ENCODE data around the gene KIF16B. TPM values are rescaled to one million over a fixed set of nuclear protein-coding genes. Genes with fewer than 3 reads are reported as not detected.

The KIF16B gene
- total RNA-seq, 4 donors from 2014 or later, result 8.7 to 20.6 (median 16.6) TPM

DNA sequence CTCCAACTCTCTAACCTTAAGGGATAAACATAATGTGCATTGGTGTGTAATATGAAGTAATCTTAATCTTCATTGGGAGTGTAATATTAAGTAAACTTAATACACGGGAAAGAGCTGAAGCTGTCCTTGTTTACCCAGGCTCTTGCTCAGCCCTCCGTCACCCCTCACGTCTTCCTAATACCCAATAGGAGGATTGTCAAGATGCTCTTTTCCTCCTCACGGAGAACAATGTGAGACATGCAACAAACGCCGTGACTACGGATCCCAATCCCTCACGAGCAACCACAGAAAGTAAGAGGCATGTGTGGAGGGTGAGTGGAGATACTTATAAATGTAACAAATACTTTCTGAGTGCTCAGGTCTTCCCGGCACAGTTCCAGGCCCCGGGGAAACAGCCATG is 11.0 kb downstream of the KIF16B start:
- TF ChIP-seq, protein P1, sequence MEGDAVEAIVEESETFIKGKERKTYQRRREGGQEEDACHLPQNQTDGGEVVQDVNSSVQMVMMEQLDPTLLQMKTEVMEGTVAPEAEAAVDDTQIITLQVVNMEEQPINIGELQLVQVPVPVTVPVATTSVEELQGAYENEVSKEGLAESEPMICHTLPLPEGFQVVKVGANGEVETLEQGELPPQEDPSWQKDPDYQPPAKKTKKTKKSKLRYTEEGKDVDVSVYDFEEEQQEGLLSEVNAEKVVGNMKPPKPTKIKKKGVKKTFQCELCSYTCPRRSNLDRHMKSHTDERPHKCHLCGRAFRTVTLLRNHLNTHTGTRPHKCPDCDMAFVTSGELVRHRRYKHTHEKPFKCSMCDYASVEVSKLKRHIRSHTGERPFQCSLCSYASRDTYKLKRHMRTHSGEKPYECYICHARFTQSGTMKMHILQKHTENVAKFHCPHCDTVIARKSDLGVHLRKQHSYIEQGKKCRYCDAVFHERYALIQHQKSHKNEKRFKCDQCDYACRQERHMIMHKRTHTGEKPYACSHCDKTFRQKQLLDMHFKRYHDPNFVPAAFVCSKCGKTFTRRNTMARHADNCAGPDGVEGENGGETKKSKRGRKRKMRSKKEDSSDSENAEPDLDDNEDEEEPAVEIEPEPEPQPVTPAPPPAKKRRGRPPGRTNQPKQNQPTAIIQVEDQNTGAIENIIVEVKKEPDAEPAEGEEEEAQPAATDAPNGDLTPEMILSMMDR (IDR thresholded peaks at IDR 0.05), result no peak
- no peak for TF ChIP-seq POLR2A (IDR thresholded peaks at IDR 0.05)
- H3K36me3 ChIP-seq, result no peaks in the 10 kb centered on the region
- H3K4me3 ChIP-seq, result no peak overlapping the region
- DNase-seq, result no peak
- no peaks in the 10 kb centered on the region for H3K27me3 ChIP-seq
- no peak overlapping the region for H3K27ac ChIP-seq
- no peaks in the 10 kb centered on the region for H3K9me3 ChIP-seq
- intact Hi-C loops (cut with DNase I; ENCODE audit: low total_unique reads), result no loop called here
- no peaks in the 10 kb centered on the region for H3K4me1 ChIP-seq

DNA sequence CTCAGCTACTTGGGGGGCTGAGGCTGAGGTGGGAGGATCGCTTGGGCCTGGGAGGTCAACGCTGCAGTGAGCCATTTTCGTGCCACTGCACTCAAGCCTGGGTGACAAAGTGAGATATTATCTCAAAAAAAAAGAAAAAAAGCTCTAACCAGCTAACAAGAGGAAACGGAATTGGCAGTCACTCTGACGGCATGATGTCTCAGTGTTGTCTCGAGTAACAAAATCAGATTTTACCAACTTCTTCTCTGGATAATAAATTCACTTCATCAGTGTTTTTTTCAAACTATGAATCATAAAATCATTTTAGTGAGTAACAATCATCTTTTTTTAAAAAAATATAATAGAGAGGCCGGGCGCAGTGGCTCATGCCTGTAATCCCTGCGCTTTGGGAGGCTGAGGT is 12.6 kb downstream of the KIF16B start:
- Histone ChIP-seq H3K9me3 (no peaks in the 10 kb centered on the region), H3K4me1 (no peaks in the 10 kb centered on the region), H3K36me3 (no peaks in the 10 kb centered on the region), H3K27ac (no peak overlapping the region), H3K27me3 (no peaks in the 10 kb centered on the region), H3K4me3 (no peak overlapping the region)
- TF ChIP-seq POLR2A (IDR thresholded peaks at IDR 0.05), result no peak
- TF ChIP-seq, protein P1 (IDR thresholded peaks at IDR 0.05), result no peak
- no peak for DNase-seq
- intact Hi-C loops (cut with DNase I; ENCODE audit: low total_unique reads), result no loop called here

DNA sequence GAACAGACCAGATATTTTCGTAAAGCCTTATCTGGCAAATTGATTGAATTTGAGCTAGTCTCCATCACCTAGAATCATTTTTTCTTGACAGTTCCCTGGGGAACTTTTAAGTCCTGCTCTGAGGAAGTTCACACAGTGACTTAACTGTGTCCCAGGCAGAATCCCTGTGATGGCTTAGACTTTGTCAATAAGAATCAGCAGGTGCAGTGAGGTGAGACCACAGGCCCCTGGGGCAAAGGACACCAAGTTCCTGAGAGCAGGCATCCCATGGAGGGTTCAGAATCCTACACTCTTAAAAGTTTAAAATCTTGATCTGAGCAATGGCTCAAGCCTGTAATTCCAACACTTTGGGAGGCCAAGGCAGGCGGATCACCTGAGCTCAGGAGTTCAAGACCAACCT is 13.0 kb downstream of the KIF16B start:
- no peak for TF ChIP-seq POLR2A (IDR thresholded peaks at IDR 0.05)
- TF ChIP-seq, protein P1 (IDR thresholded peaks at IDR 0.05), result no peak
- H3K36me3 ChIP-seq, result no peaks in the 10 kb centered on the region
- H3K27ac ChIP-seq, result no peak overlapping the region
- no peaks in the 10 kb centered on the region for H3K27me3 ChIP-seq
- intact Hi-C loops (cut with DNase I; ENCODE audit: low total_unique reads), result no loop called here
- no peaks in the 10 kb centered on the region for H3K4me1 ChIP-seq
- no peaks in the 10 kb centered on the region for H3K9me3 ChIP-seq
- no peak for DNase-seq
- no peak overlapping the region for H3K4me3 ChIP-seq

DNA sequence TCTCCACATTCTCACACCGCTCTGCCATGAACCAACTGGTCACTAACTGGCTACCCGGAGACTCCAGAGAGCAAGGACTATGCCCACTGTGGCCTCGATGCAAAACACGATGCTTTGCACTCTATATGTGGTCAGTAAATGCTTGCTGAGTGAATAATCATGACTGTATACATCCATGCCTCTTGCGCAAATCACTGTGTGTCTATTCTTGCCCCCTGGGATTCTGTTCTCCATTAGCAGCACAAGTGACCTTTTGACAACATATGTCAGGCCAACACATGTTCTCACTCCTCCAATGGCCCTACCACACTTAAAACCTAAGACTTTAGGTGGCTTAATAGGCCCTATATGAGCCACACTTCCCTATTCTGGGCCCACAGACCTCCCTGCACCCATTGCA is 16.9 kb downstream of the KIF16B start:
- TF ChIP-seq POLR2A (IDR thresholded peaks at IDR 0.05), result no peak
- TF ChIP-seq, protein P1 (IDR thresholded peaks at IDR 0.05), result no peak
- no peak for DNase-seq
- Histone ChIP-seq H3K27ac (no peak overlapping the region), H3K36me3 (no peaks in the 10 kb centered on the region), H3K9me3 (no peaks in the 10 kb centered on the region), H3K4me1 (no peaks in the 10 kb centered on the region), H3K27me3 (no peaks in the 10 kb centered on the region), H3K4me3 (no peak overlapping the region)
- intact Hi-C loops (cut with DNase I; ENCODE audit: low total_unique reads), result no loop called here

DNA sequence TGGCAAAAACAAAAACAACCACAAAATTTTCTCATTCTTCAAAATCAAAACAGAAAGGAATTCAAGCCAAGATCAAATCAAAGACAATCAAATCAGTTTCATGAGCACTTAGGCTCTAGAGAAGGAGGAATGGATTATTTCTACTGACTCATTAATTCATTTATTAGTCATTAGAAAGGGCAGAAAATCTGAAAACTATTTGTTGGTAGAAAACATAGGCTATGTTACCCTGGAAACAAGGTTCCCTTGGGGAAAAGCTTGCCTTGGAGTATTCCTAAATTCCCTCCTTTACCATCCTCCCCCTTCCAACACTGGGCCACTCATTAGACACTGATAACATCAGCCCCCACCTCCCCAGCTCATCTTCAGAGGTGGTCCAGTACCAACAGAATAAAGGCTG is 17.5 kb downstream of the KIF16B start:
- no peaks in the 10 kb centered on the region for H3K27me3 ChIP-seq
- no peak for DNase-seq
- intact Hi-C loops (cut with DNase I; ENCODE audit: low total_unique reads), result no loop called here
- H3K4me1 ChIP-seq, result no peaks in the 10 kb centered on the region
- no peak overlapping the region for H3K27ac ChIP-seq
- no peak overlapping the region for H3K4me3 ChIP-seq
- H3K36me3 ChIP-seq, result no peaks in the 10 kb centered on the region
- no peak for TF ChIP-seq POLR2A (IDR thresholded peaks at IDR 0.05)
- TF ChIP-seq, protein P1 (IDR thresholded peaks at IDR 0.05), result no peak
- H3K9me3 ChIP-seq, result no peaks in the 10 kb centered on the region

Data from uterus (tissue), 4 donors.